ENCODE measurements around the gene PDE4D.
"Not testable (repeated sequence)": the region's sequence is repeated elsewhere in the genome, so short reads cannot be mapped to it uniquely, and the experiment has no call there.

DNA sequence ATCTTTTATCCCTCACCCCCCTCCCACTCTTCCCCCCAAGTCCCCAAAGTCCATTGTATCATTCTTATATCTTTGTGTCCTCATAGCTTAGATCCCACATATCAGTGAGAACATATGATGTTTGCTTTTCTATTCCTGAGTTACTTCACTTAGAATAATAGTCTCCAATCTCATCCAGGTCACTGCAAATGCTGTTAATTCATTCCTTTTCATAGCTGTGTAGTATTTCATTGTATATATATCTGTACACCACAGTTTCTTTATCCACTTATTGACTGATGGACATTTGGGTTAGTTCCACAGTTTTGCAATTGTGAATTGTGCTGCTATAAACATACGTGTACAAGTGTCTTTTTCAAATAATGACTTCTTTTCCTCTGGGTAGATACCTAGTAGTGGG lies 591.0 kb downstream of the PDE4D start:
- TF ChIP-seq, protein P1, sequence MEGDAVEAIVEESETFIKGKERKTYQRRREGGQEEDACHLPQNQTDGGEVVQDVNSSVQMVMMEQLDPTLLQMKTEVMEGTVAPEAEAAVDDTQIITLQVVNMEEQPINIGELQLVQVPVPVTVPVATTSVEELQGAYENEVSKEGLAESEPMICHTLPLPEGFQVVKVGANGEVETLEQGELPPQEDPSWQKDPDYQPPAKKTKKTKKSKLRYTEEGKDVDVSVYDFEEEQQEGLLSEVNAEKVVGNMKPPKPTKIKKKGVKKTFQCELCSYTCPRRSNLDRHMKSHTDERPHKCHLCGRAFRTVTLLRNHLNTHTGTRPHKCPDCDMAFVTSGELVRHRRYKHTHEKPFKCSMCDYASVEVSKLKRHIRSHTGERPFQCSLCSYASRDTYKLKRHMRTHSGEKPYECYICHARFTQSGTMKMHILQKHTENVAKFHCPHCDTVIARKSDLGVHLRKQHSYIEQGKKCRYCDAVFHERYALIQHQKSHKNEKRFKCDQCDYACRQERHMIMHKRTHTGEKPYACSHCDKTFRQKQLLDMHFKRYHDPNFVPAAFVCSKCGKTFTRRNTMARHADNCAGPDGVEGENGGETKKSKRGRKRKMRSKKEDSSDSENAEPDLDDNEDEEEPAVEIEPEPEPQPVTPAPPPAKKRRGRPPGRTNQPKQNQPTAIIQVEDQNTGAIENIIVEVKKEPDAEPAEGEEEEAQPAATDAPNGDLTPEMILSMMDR (IDR thresholded peaks at IDR 0.05) = not testable (repeated sequence)
- not testable (repeated sequence) for TF ChIP-seq EZH2 (IDR thresholded peaks at IDR 0.05; ENCODE audit: borderline replicate concordance, insufficient read depth, low read depth, low read length, poor library complexity, severe bottlenecking)
